ENCODE measurements around the gene CLTA.
A peak's percentile ranks its signal among the peaks of the same experiment; 100 is the strongest.

The CLTA gene

DNA sequence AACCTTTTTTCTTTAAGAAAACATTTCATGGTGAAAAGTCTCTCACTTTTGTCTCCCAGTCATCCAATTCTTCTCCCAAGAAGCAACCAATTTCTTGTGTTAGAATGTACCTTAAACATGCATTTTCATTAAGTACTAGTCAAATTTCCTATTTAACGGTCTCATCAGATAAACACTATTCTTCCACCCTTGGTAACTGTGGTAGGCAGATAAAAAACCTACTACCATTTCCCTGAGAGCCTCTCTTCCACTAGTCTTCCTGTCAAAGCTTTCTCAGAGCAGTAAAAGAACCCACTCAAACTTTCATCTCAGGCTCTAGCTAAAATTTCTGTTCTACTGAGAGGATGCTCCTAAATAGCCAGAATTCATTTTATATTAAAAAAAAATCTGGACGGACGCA is 56.6 kb downstream of the CLTA start:
- no peak for DNase-seq

DNA sequence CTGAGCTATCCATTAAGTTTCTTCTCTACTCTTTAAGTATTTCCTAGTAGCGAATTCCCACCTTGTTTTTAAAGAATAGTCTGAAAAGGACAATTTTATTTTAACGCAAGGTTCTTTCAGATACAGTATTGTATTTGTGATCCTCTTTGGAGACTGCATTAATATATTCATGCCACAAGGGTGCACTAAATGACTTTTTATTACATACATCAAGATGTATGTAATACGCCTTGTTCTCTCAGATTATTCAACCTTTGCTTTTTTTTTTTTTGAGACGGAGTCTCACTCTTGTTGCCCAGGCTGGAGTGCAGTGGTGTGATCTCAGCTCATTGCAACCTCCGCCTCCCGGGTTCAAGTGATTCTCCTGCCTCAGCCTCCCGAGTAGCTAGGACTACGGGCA is 57.3 kb downstream of the CLTA start:
- peak; percentile 63 for DNase-seq

- no peak for DNase-seq
Observed at GRCh38 chr9:36249189-36249588, 58.5 kb downstream of the CLTA start.

DNA sequence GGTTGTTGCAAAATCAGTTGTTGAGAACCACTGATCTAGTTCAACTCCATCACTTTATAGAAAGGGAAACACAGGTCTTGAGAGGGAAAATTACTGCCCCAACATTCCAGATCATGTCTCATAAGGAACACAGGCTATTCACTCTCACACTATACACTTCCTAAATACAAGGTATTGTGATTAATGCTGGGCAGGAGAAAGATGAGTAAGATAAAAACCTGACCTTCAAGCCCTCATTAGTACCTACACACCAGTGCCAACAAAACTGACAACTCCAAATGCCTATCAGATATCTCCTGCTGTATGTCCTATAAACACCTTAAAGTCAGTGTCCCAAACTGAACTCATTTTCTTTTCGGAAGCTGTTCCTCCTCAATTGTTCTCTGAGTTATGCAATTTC is 59.4 kb downstream of the CLTA start:
- no peak for DNase-seq

DNA sequence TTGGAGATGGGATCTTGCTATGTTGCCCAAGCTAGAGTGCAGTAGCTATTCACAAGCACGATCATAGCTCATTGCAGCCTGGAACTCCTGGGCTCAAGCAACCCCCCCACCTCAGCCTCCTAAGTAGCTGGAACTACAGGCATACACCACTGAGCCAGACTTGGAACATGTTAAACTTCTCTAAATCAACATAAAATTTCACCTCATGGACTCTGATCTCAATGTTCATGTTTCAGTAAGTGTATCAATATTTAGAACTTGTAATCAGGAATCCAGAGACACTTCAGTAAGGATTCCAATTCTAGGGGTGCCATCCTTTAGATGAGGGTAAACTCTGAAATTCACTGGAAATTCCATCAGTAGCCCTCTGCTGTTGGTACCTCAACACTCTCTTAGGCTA is 60.7 kb downstream of the CLTA start:
- DNase-seq = no peak

DNA sequence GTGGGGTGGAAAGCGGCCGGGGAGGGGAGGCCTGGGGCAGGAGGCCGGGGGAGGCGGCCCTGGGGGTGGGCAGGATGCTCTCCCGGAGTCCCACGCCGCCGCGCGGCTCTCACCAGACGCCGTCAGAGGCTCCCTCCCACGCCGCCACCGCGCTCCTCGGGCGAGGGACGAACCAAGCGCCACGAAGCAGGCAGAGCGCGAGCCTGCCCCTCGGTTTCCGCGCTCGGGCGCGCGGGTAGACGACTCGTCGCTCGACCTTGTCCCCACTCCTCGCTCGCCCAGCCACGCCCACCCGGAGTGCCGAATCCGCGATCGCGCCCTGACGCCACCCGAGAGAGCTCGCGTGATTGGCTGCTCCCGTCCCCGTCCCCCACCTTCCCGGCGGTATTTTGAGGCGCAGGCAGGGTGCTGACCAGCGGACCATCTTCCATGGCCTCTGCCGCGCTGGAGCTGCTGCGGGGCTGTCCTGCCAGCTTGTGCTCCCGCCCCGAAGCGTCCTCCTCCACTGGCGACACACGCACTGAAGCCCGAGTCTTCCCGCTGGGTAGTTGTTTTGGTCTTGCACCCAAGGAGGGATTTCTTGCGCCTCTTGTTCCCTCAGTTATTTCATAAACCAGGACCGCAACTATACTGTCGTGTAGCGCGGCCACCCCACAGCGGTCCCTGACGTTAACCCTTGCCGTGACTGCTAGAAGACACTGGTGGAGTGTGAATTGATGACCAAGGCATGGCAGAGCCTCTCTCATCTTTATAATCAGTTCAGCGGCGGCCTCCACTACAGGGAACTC is 67.7 kb downstream of the CLTA start, which contains the start of gene GNE:
GNE (minus strand) TSS at position 241 of the 788 bp plus-strand sequence. CDS start 9,093 bp downstream, outside the sequence.
- peak; percentile 96 for DNase-seq

- DNase-seq = no peak
Observed at GRCh38 chr9:36258996-36259533, 68.3 kb downstream of the CLTA start.
